ENCODE data around the gene VWA5B2. TPM values are rescaled to one million over a fixed set of nuclear protein-coding genes. Genes with fewer than 3 reads are reported as not detected.
"Not testable (repeated sequence)": the region's sequence is repeated elsewhere in the genome, so short reads cannot be mapped to it uniquely, and the experiment has no call there.

VWA5B2 gene
- total and polyA plus RNA-seq, 9 donors, result 0.04 to 1.2 (median 0.32) TPM

GRCh38 chr3:184257083-184257915 is 27.9 kb downstream of the VWA5B2 start:
- Histone ChIP-seq H3K27ac (ENCODE audit: low read length) (no peak overlapping the region), H3K36me3 (ENCODE audit: control insufficient read depth, insufficient read depth, low read length) (no peaks in the 10 kb centered on the region), H3K27me3 (ENCODE audit: control insufficient read depth, insufficient read depth, low read length) (peaks cover 36% of the 10 kb centered on the region), H3K4me1 (ENCODE audit: control insufficient read depth, insufficient read depth, low read length) (peaks cover 23% of the 10 kb centered on the region), H3K4me3 (ENCODE audit: low read length) (no peak overlapping the region), H3K9me3 (replicated peaks; ENCODE audit: control insufficient read depth, low read depth, low read length) (no peaks in the 10 kb centered on the region)
- DNase-seq, result no peak
- 90% methylated on average over 14 of the region's 23 CpGs for WGBS (ENCODE audit: insufficient coverage)

DNA sequence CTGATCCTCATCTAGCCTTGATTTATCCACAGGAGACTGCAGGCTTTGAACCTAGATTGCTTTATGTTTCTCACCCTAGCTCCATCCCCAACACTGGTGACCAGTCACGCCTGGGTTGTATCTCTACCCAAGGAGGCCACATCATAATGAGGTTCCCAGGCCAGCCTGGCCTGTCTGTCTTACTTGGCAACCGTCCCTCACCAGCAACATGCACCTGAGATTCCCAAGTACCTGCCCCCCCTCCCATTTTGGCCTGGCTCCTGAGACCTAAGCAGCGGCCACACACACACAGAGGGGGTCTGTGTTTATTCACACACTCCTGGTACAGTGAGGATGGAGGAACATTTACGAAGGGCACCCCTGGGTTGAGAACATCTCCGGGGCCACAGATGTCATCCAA is 29.5 kb downstream of the VWA5B2 start:
- peaks cover 23% of the 10 kb centered on the region for H3K4me1 ChIP-seq (ENCODE audit: control insufficient read depth, insufficient read depth, low read length)
- no peak overlapping the region for H3K27ac ChIP-seq (ENCODE audit: low read length)
- H3K27me3 ChIP-seq (ENCODE audit: control insufficient read depth, insufficient read depth, low read length), result peaks cover 50% of the 10 kb centered on the region
- H3K4me3 ChIP-seq (ENCODE audit: low read length), result no peak overlapping the region
- DNase-seq, result no peak
- 85% methylated on average over 5 of the region's 5 CpGs for WGBS (ENCODE audit: insufficient coverage)
- no peaks in the 10 kb centered on the region for H3K36me3 ChIP-seq (ENCODE audit: control insufficient read depth, insufficient read depth, low read length)
- no peaks in the 10 kb centered on the region for H3K9me3 ChIP-seq (replicated peaks; ENCODE audit: control insufficient read depth, low read depth, low read length)

DNA sequence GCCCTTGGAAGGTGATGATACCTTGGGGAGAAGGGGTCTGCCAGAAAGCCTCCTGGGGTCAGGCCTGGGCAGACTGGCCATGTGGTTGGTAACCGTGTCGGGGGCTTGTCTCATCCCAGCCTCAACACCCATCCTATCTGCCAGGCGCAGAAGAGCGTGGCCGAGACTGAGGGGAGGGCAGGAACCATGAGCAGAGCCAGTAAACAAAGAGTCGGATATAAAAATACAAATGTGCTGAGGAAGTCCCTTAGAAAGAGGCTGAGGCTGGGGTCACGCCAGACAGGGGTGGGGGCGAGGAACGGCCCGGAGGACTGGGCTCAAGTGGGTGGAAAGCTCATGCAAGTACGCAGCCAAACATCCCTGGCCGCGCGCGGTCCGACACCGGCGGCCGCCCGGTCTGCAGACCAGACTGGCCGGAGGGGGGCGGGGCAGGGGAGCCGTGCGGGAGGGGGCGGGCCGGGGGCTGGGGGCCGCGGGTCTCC is 30.1 kb downstream of the VWA5B2 start:
- no peak for DNase-seq
- Histone ChIP-seq H3K4me3 (ENCODE audit: low read length) (no peak overlapping the region), H3K27ac (ENCODE audit: low read length) (no peak overlapping the region), H3K9me3 (replicated peaks; ENCODE audit: control insufficient read depth, low read depth, low read length) (no peaks in the 10 kb centered on the region), H3K27me3 (ENCODE audit: control insufficient read depth, insufficient read depth, low read length) (peaks cover 52% of the 10 kb centered on the region), H3K4me1 (ENCODE audit: control insufficient read depth, insufficient read depth, low read length) (peaks cover 23% of the 10 kb centered on the region), H3K36me3 (ENCODE audit: control insufficient read depth, insufficient read depth, low read length) (no peaks in the 10 kb centered on the region)
- 2% methylated on average over 20 of the region's 28 CpGs for WGBS (ENCODE audit: insufficient coverage)

- no peaks in the 10 kb centered on the region for H3K36me3 ChIP-seq (ENCODE audit: control insufficient read depth, insufficient read depth, low read length)
- H3K27me3 ChIP-seq (ENCODE audit: control insufficient read depth, insufficient read depth, low read length), result peaks cover 55% of the 10 kb centered on the region
- under 1% methylated on average over 90 of the region's 91 CpGs for WGBS (ENCODE audit: insufficient coverage)
- no peak overlapping the region for H3K27ac ChIP-seq (ENCODE audit: low read length)
- peaks cover 23% of the 10 kb centered on the region for H3K4me1 ChIP-seq (ENCODE audit: control insufficient read depth, insufficient read depth, low read length)
- H3K4me3 ChIP-seq (ENCODE audit: low read length), result no peak overlapping the region
- peak; percentile 64 for DNase-seq
- H3K9me3 ChIP-seq (replicated peaks; ENCODE audit: control insufficient read depth, low read depth, low read length), result no peaks in the 10 kb centered on the region
Observed at GRCh38 chr3:184259878-184260723, 30.7 kb downstream of the VWA5B2 start.

DNA sequence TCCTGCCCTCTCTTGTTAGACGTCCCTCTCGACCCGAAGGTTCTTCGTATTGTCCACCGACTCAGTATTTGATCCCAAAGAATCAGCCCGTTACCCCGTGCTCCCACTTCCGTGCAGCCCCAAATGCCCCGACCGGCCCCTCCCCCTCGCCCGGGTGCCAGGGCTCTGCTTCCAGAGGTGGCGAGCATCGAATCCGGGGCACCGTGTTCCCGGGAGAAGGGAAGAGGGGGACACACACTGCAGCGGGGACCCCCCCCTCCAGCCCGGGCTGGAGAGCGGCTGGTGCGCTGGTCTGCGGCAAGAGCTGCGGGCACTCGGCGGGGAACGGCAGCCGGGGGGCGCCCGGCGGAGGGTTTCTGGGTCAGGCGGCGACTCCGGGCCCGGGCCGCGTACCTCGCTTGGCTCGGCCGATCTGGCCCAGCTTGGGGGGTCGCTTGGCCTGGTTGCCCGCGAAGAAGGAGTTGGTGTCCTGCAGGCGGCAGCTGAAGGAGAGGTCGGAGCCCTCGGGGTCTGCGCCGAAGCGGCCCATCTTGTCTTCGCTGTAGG is 31.4 kb downstream of the VWA5B2 start:
- Histone ChIP-seq H3K9me3 (replicated peaks; ENCODE audit: control insufficient read depth, low read depth, low read length) (no peaks in the 10 kb centered on the region), H3K27me3 (ENCODE audit: control insufficient read depth, insufficient read depth, low read length) (peaks cover 61% of the 10 kb centered on the region), H3K4me1 (ENCODE audit: control insufficient read depth, insufficient read depth, low read length) (peaks cover 23% of the 10 kb centered on the region), H3K4me3 (ENCODE audit: low read length) (no peak overlapping the region), H3K36me3 (ENCODE audit: control insufficient read depth, insufficient read depth, low read length) (no peaks in the 10 kb centered on the region), H3K27ac (ENCODE audit: low read length) (no peak overlapping the region)
- no peak for DNase-seq
- WGBS (ENCODE audit: insufficient coverage), result under 1% methylated on average over 38 of the region's 49 CpGs

DNA sequence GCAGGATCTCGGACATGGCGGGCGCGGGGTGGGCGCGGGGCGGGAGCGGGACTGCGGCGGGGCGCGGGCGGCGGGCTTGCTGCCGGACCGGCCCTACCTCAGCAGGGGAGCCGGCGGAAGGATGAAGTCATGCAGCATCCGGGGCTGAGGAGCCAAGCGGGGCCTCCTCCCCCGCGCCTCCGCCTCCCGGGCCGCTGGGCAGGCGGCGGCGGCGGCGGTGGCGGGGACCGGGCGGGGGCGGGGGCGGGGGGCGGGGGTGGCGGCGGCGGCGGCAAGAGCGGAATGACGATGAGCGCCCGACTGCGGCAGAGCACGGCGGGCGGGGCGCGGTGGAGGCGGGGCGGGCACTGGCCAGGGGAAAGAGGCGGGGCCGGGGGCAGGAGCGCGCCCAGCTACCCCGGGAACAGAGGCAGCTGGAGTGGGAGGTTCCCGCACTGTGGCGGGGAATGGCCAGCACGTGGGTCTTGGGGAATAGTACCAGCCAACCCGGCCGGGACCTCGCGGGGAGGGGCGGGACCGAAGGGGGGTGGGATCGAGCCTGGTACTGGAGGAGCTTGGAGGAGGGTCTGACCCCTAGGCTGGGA is 32.0 kb downstream of the VWA5B2 start, which contains the start of gene CAMK2N2:
CAMK2N2 (minus strand) TSS at position 284 of the 584 bp plus-strand sequence; CDS start at position 16, 268 bp downstream.
- WGBS (ENCODE audit: insufficient coverage), result under 1% methylated on average over 43 of the region's 67 CpGs
- H3K27me3 ChIP-seq (ENCODE audit: control insufficient read depth, insufficient read depth, low read length), result peaks cover 61% of the 10 kb centered on the region
- no peaks in the 10 kb centered on the region for H3K9me3 ChIP-seq (replicated peaks; ENCODE audit: control insufficient read depth, low read depth, low read length)
- H3K4me3 ChIP-seq (ENCODE audit: low read length), result peak within 1 kb of the TSS; percentile 9
- H3K4me1 ChIP-seq (ENCODE audit: control insufficient read depth, insufficient read depth, low read length), result peaks cover 23% of the 10 kb centered on the region
- H3K36me3 ChIP-seq (ENCODE audit: control insufficient read depth, insufficient read depth, low read length), result no peaks in the 10 kb centered on the region
- no peak for DNase-seq
- H3K27ac ChIP-seq (ENCODE audit: low read length), result no peak within 1 kb of the TSS

DNA sequence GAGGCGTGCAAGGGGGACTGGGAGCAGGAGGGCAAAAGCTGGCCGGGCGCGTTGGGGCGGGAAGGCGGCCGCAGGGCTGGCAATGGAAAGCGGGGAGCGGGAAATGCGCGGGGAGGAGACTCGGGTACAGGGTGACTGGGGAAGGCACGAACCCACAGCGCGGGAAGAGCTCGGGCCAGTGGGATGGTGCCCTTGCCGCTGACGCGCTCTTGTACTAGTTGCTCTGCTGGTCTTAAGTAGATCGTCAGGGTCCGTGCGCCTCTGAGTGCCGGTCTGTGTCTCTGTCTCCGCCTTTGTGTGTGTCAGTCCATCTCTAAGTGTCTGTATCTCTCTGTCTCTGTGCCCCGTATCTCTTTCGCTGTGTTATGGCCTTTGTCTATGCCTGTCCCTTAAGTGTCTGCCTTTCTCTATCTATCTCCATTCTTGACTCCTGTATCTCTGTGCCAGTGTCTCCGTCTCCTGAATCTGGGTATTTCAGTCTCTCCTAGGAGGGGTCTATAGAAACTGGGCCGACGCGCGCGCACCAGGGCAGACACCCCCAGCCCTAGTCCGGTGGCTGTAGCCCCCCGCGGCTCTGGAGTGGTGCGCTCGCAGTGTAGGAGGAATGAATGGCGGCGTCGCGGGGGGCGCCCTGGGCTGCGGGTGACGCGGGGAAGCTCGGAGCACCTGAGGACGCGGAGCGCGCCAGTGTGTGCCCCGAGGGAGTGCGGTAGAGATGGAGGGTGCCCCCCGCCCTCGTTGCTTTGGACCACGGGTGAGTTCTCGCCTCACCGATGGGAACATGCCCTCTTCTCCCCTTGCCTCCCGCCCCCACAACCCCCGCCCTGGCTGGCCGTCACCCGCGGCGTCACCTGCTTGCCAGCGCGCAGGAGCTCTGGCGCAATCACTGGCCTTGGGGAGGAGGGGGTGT is 32.7 kb downstream of the VWA5B2 start:
- H3K4me1 ChIP-seq (ENCODE audit: control insufficient read depth, insufficient read depth, low read length), result peaks cover 23% of the 10 kb centered on the region
- no peaks in the 10 kb centered on the region for H3K36me3 ChIP-seq (ENCODE audit: control insufficient read depth, insufficient read depth, low read length)
- no peak overlapping the region for H3K27ac ChIP-seq (ENCODE audit: low read length)
- peak overlapping the region; percentile 9 for H3K4me3 ChIP-seq (ENCODE audit: low read length)
- no peak for DNase-seq
- no peaks in the 10 kb centered on the region for H3K9me3 ChIP-seq (replicated peaks; ENCODE audit: control insufficient read depth, low read depth, low read length)
- WGBS (ENCODE audit: insufficient coverage), result under 1% methylated on average over 46 of the region's 66 CpGs
- H3K27me3 ChIP-seq (ENCODE audit: control insufficient read depth, insufficient read depth, low read length), result peaks cover 61% of the 10 kb centered on the region

- H3K27me3 ChIP-seq (ENCODE audit: control insufficient read depth, insufficient read depth, low read length), result peaks cover 61% of the 10 kb centered on the region
- H3K36me3 ChIP-seq (ENCODE audit: control insufficient read depth, insufficient read depth, low read length), result no peaks in the 10 kb centered on the region
- WGBS (ENCODE audit: insufficient coverage), result 6% methylated on average over 4 of the region's 15 CpGs
- no peak for DNase-seq
- no peaks in the 10 kb centered on the region for H3K9me3 ChIP-seq (replicated peaks; ENCODE audit: control insufficient read depth, low read depth, low read length)
- peaks cover 23% of the 10 kb centered on the region for H3K4me1 ChIP-seq (ENCODE audit: control insufficient read depth, insufficient read depth, low read length)
- H3K27ac ChIP-seq (ENCODE audit: low read length), result no peak overlapping the region
- no peak overlapping the region for H3K4me3 ChIP-seq (ENCODE audit: low read length)
Observed at GRCh38 chr3:184262764-184263179, 33.4 kb downstream of the VWA5B2 start.

DNA sequence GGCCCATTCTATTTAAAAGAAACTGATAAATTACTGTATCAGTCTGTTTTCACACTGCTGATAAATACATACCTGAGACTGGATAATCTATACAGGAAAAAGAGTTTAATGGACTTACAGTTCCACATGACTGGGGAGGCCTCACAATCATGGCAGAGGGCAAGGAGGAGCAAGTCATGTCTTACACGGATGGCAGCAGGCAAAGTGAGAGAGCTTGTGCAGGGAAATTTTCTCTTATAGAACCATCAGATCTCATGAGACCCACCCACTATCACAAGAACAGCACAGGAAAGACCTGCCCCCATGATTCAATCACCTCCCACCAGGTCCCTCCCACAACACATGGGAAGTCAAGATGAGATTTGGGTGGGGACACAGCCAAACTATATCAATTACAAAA is 37.9 kb downstream of the VWA5B2 start:
- peaks cover 37% of the 10 kb centered on the region for H3K27me3 ChIP-seq (ENCODE audit: control insufficient read depth, insufficient read depth, low read length)
- no CpG with 5 or more reads among the region's 1 CpG for WGBS (ENCODE audit: insufficient coverage)
- H3K27ac ChIP-seq (ENCODE audit: low read length); H3K36me3 ChIP-seq (ENCODE audit: control insufficient read depth, insufficient read depth, low read length); H3K4me1 ChIP-seq (ENCODE audit: control insufficient read depth, insufficient read depth, low read length); H3K4me3 ChIP-seq (ENCODE audit: low read length); DNase-seq; H3K9me3 ChIP-seq (replicated peaks; ENCODE audit: control insufficient read depth, low read depth, low read length): not testable (repeated sequence)

Measured in muscle of leg (tissue), 11 donors.